ENCODE data around the gene COL1A1.
A peak's percentile ranks its signal among the peaks of the same experiment; 100 is the strongest.

Gene COL1A1

GRCh38 chr17:50199803-50200456, 1.5 kb downstream of the COL1A1 start:
- DNase-seq (ENCODE audit: low read depth): peak; percentile 48

- no peak for DNase-seq (ENCODE audit: low read depth)
Observed at GRCh38 chr17:50199211-50199802, 2.1 kb downstream of the COL1A1 start.

- peak; percentile 45 for DNase-seq (ENCODE audit: low read depth)
Observed at GRCh38 chr17:50198026-50198669, 3.3 kb downstream of the COL1A1 start.

- DNase-seq (ENCODE audit: low read depth): no peak
Observed at GRCh38 chr17:50196826-50197225, 4.6 kb downstream of the COL1A1 start.

GRCh38 chr17:50196036-50196435, 5.4 kb downstream of the COL1A1 start:
- DNase-seq (ENCODE audit: low read depth): no peak

GRCh38 chr17:50194934-50195865, 6.2 kb downstream of the COL1A1 start:
- no peak for DNase-seq (ENCODE audit: low read depth)

- DNase-seq (ENCODE audit: low read depth): no peak
Observed at GRCh38 chr17:50194140-50194933, 7.1 kb downstream of the COL1A1 start.

GRCh38 chr17:50192618-50193291, 8.7 kb downstream of the COL1A1 start:
- DNase-seq (ENCODE audit: low read depth): no peak

- DNase-seq (ENCODE audit: low read depth): no peak
Observed at GRCh38 chr17:50192144-50192617, 9.2 kb downstream of the COL1A1 start.

- no peak for DNase-seq (ENCODE audit: low read depth)
Observed at GRCh38 chr17:50191359-50192143, 9.9 kb downstream of the COL1A1 start.

GRCh38 chr17:50190603-50191358, 10.7 kb downstream of the COL1A1 start:
- DNase-seq (ENCODE audit: low read depth): no peak

GRCh38 chr17:50190293-50190602, 11.2 kb downstream of the COL1A1 start:
- DNase-seq (ENCODE audit: low read depth): no peak

GRCh38 chr17:50189550-50190292, 11.7 kb downstream of the COL1A1 start:
- no peak for DNase-seq (ENCODE audit: low read depth)

GRCh38 chr17:50188921-50189549, 12.4 kb downstream of the COL1A1 start:
- DNase-seq (ENCODE audit: low read depth): no peak

GRCh38 chr17:50188531-50188920, 12.9 kb downstream of the COL1A1 start:
- no peak for DNase-seq (ENCODE audit: low read depth)

GRCh38 chr17:50187751-50188530, 13.5 kb downstream of the COL1A1 start:
- no peak for DNase-seq (ENCODE audit: low read depth)

- DNase-seq (ENCODE audit: low read depth): no peak
Observed at GRCh38 chr17:50187394-50187725, 14.1 kb downstream of the COL1A1 start.

Data from stimulated activated CD4-positive, alpha-beta T cell treated with anti-CD3 and anti-CD28 coated beads, Interleukin-2, amount 100 ng/mL, for 4 hours (primary cell).